ENCODE data around the gene CAND1. TPM values are rescaled to one million over a fixed set of nuclear protein-coding genes. Genes with fewer than 3 reads are reported as not detected.

CAND1 gene
- total RNA-seq, 2 experiments from 2014 or later, result 145 to 152 TPM

DNA sequence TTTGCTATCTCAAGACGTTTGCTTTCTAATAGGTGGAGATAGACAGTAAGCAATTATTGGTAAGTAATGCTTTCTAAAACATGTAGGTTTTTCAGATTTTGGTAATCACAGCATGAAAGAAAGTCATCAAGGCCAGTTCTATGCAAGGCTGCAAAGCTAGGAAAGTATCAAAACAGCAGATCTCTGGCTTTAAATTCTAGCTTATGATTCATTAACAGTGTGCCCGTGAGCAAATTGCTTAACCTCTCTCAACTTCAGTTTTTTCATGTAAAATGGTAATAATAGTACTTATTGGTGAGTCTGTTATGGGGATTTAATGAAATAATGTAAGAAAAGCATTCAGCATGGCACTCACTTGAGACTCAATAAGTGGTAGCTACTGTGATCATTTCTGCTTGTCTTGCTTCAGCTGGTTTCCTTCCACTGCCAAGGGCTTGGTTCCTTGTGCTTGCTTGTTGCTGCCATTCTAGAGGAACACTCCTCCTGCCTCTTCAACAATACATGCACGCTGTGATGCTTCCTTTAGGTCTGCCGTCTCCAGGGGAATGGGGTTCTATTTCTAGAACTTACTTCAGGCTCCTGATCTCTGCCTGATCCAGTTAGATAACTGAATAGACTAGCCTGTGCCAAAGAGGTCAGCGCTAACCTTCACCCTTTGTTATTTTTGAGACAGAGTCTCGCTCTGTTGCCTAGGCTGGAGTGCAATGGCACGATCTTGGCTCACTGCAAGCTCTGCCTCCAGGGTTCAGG, 88.4 kb downstream of the CAND1 start:
- H3K27me3 Mint-ChIP-seq, result no peaks in the 10 kb centered on the region
- POLR2A ChIA-PET, result no interaction called here
- no peak overlapping the region for H3K27ac Mint-ChIP-seq

DNA sequence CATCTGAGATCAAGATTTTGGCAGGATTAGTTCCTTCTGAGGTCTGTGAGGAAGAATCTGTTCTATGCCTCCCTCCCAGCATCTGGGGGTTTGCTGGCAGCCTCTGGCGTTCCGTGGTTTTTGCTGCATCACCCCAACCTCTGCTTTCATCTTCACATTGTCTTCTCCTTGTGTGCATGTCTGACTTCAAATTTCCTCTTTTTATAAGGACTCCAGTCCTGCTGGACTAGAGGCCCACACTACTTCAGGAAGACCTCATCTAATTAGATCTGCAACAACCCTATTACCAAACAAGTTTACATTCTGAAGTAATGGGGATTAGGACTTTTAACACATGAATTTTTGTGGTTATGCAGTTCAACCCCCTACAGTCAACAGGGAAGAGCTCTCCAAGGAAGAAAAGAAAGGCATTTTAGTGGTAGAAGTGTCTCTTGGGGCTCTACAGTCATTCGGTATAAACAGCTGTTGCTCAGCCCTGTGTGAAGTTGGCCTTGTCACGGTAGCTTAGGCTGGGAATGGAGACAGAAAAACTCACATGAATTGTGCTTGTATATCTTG, 89.7 kb downstream of the CAND1 start:
- Mint-ChIP-seq H3K4me3 (no peak overlapping the region), H3K4me1 (peaks cover 7% of the 10 kb centered on the region), H3K36me3 (peaks cover 4% of the 10 kb centered on the region), H3K27me3 (no peaks in the 10 kb centered on the region), H3K9me3 (no peaks in the 10 kb centered on the region), H3K27ac (no peak overlapping the region)
- DNase-seq (no peak), ATAC-seq (ENCODE audit: low read depth) (no peak)
- POLR2A ChIA-PET, result no interaction called here

More for the DNA sequence above, 88.4 kb downstream of the CAND1 start:
- ATAC-seq (ENCODE audit: low read depth) (no peak), DNase-seq (no peak)
- Mint-ChIP-seq H3K9me3 (no peaks in the 10 kb centered on the region), H3K36me3 (peaks cover 7% of the 10 kb centered on the region), H3K4me3 (no peak overlapping the region), H3K4me1 (peaks cover 7% of the 10 kb centered on the region)

DNA sequence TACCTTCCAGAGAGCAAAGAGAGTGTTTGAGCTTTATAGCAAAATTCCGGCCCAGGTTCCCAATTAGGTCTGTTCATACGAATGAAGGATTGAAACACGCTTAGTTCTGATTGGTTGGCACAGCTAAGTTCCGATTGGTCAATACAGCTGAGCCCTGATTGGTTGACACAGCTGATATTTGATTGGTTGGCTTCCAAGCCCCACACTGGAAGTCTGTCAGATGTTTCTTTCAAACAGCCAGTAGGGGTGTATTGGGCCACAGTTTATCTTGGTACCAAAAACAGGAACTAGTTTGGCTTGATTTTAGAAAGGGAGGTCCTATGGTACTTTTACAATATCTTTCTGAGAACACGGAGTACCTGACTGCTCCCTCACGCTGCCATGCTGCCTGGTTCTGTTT, 93.4 kb downstream of the CAND1 start:
- ATAC-seq (ENCODE audit: low read depth) (no peak), DNase-seq (no peak)
- Mint-ChIP-seq H3K36me3 (peaks cover 5% of the 10 kb centered on the region), H3K9me3 (no peaks in the 10 kb centered on the region), H3K27ac (no peak overlapping the region), H3K4me3 (no peak overlapping the region), H3K4me1 (no peaks in the 10 kb centered on the region), H3K27me3 (peaks cover 4% of the 10 kb centered on the region)
- POLR2A ChIA-PET, result no interaction called here

DNA sequence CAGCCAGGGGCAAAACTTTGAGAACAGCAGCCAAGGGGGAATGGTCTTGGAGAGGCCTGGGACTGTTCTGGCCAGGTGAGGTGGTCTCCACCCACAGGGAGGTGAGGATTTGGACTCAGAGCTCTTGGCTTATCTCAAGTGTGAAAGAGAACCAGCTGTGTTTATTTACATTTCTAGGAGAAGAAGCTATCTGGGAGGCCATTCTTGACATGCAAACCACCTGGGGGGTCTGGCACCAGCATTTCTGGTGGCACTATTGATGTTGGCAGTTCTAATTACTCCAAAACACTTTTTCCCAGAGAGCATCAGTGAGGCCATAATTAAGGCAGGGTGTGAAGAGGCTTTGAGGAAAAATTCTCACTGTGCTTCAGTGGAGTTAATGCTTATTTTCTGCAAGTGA, 95.1 kb downstream of the CAND1 start:
- ATAC-seq (ENCODE audit: low read depth), result no peak
- Mint-ChIP-seq H3K4me1 (no peaks in the 10 kb centered on the region), H3K36me3 (peaks cover 5% of the 10 kb centered on the region), H3K27me3 (peaks cover 4% of the 10 kb centered on the region), H3K9me3 (no peaks in the 10 kb centered on the region), H3K27ac (no peak overlapping the region), H3K4me3 (no peak overlapping the region)
- POLR2A ChIA-PET, result interaction anchor here (0.6 kb wide), 1 partner anchor 20 kb away, joined by 3 read pairs; no protein-coding TSS in a partner anchor
- no peak for DNase-seq

DNA sequence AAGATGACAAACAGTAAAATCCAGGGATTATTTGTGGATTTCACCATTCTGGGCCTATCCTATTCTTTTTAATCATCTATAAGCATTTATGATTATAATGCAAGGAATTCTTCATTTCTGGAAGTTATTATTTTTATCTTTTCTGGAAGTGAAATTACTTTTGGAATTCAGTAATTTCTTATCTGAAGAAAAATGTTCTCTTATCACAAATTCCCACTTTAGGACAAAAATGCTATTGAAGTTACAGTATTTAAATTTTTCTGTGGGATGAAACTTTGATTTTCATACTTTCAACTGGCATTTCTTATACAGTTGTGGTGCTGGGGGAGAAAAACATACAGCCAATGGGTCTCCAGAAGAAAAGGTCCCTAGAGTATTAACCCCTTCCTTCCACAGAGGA, 96.0 kb downstream of the CAND1 start:
- H3K36me3 Mint-ChIP-seq, result peaks cover 7% of the 10 kb centered on the region
- H3K27ac Mint-ChIP-seq, result no peak overlapping the region
- POLR2A ChIA-PET, result no interaction called here
- no peak for DNase-seq
- H3K9me3 Mint-ChIP-seq, result no peaks in the 10 kb centered on the region
- H3K4me1 Mint-ChIP-seq, result no peaks in the 10 kb centered on the region
- H3K4me3 Mint-ChIP-seq, result no peak overlapping the region
- ATAC-seq (ENCODE audit: low read depth), result no peak
- peaks cover 4% of the 10 kb centered on the region for H3K27me3 Mint-ChIP-seq

DNA sequence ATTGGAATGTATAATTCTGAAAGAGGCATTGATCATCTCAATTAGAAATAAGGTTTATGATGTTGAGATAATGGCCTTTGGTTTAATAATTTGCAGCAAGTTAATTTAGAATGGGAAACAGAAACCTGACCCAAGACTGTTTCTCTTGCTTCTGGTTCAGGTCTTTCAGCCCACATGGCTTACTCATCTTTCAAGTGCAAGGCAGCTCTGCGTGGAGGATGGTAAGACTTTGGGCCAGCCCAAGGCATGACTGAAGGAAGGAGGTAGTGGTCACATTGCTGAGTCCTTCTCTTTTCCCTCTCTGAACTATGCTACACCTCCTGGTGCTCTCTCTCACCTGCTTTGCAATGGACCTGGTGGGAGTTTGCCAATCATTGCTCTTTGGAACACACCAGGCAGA, 98.7 kb downstream of the CAND1 start:
- H3K4me3 Mint-ChIP-seq, result no peak overlapping the region
- peaks cover 5% of the 10 kb centered on the region for H3K9me3 Mint-ChIP-seq
- H3K27me3 Mint-ChIP-seq, result peaks cover 4% of the 10 kb centered on the region
- no peak overlapping the region for H3K27ac Mint-ChIP-seq
- DNase-seq, result no peak
- peaks cover 7% of the 10 kb centered on the region for H3K36me3 Mint-ChIP-seq
- ATAC-seq (ENCODE audit: low read depth), result no peak
- H3K4me1 Mint-ChIP-seq, result no peaks in the 10 kb centered on the region
- POLR2A ChIA-PET, result no interaction called here

All from activated naive CD8-positive, alpha-beta T cell treated with anti-CD3 and anti-CD28 coated beads, Interleukin-2, amount 10 ng/mL, durations not matched to agents 7 days and 5 days (primary cell).